Stimulated activated CD8-positive, alpha-beta memory T cell treated with anti-CD3 and anti-CD28 coated beads, Interleukin-7, amount 100 ng/mL, for 48 hours (primary cell): ENCODE measurements around the gene ACVR2B.

Experiments used
- DNase-seq, 2 donors: peaks; one replicate each; pipeline ENCODE4 v3.0.0-alpha.2; 2020; ENCODE audit warnings: low read depth in 1 of 2; ENCODE audit errors: extremely low read depth in 1 of 2

Gene ACVR2B

DNA sequence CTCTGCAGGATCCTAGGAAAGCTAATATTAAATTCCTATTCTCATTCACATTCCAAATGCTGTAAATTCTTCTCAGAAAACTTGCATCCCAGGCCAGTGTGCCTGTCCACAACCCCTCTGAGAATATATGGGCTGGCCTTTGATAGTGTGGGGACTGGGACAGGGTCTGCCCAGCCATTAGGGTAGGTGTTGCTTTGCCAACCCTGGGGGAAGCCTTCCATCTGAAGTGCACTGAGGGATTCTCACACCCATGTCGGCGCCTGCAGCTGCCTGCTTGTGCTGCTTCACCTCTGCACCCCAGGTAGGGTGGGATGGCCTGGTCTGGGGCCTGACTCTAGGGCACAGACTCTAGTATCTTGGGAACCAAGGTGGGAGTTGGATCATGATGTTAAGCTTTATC lies 27.2 kb downstream of the ACVR2B start:
- no peak for DNase-seq

DNA sequence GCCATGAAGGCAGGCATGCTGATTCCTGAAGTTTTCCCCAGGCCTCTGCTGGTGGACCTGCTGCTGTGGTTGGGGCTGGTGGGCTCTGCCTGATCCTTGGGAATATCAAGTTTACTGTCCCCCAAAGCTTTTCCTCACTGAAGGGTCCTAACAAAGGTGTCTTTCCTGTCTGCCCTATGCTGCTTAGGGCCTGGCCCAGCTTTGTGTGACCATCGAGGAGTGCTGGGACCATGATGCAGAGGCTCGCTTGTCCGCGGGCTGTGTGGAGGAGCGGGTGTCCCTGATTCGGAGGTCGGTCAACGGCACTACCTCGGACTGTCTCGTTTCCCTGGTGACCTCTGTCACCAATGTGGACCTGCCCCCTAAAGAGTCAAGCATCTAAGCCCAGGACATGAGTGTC lies 29.3 kb downstream of the ACVR2B start:
- no peak for DNase-seq

DNA sequence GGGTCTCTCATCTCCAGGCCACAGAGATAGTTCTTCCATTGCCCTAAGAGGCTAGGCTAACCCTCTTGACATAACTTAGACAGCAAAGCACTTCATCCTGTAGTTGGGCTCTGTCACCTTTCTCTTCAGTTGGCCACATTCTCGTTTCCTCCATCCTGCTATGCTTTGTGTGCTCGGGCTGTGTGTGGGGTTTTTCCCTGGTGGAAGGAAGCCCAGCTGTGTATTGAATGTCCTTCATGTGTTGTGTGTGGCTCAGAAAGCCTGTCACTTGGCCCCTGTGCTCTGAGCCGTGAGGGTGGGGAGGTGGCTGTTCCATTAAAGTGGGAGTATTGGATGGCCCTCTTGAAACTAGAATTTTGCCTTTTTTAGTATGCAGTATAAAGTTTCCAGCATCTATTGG lies 33.6 kb downstream of the ACVR2B start:
- DNase-seq: no peak

DNA sequence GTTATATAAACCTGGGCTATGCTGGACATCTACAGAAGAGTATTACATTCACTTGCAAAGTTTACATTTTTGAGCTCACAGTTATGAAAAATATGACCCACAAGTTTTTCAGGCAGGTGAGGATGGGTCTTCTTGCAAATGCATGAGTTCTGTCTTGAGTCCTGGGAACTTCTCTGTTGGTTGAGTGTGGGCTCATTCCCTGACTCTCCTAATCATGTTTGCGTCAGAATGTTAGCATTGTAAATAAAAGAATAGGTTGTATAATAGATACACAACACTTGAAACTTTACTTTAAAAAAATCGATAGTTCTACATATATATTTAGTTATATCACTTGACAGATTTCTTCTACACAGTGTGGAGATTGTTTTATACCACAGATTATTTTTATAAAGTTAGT lies 35.3 kb downstream of the ACVR2B start:
- DNase-seq: no peak

DNA sequence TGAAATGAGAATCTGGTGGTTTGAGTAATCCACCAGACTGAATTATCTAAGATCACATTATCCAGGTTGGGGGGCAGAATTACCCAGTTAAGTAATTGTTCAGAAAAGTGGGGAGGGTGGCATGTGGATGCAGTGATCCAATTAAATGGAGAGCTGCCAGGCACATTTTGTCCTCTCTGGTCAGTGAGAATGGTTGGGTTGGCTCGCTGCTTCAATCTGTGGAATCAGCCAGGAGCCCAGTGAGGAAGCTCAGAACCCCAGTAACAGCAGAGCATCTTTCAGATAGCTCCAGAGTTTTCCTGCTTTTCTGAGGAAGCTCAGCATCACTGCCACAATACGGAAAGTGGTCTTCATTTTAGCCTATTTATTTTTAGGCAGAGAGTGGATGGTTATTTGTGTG lies 36.1 kb downstream of the ACVR2B start:
- no peak for DNase-seq

DNA sequence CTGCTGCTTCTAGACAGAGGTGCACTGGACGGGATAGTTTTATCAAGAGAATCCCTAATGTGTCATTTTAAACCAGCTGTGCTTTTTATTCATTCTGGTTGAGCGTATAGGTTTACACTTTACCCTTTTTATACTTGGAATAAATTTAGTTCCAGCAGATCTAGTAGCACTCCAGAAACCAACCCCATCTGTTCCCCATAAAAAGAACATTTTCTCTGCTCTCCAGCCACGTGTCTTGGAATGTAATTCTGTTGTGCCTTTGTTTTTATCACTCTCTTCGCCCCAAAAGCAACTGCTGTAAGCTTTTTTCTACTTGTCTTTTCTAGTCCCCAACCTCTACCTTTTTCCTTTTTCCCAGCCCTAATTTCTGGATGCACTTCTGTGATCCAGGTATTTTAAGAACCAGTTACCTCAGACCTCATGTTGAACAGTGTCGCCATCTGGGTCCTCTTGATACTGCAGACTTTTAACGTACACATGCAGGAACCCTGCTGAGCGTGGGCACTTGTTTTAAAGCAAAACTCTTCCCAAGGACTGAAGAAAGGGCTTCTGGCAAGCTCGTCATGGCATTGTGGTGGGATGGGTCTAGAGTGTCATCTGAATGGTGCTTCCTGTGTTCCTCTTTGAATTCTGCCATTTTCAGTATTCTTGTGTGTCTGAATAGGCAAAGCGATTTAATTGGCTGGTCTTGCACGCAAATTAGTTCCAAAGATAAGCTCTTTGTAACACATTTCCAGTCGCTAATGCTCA lies 36.8 kb downstream of the ACVR2B start:
- DNase-seq: no peak

DNA sequence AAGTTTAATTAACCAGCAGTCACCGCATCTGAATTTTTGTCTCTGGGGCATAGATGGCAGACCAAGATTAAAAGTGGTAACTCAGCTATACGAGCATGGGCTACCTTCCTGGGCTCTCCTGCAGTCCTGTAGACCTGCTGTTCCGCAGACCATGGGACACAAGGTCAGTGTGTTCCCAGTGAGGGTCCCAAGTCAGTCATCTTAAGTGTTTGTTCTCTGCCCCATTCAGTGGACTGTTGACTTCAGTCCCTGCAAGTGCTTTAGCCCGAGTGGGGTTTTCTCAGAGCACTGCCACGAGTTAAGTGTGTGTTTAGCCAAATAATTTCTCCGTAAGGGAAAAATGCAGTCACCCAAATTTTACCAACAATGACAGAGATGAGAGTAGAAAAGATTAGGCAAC lies 37.5 kb downstream of the ACVR2B start:
- DNase-seq: no peak

DNA sequence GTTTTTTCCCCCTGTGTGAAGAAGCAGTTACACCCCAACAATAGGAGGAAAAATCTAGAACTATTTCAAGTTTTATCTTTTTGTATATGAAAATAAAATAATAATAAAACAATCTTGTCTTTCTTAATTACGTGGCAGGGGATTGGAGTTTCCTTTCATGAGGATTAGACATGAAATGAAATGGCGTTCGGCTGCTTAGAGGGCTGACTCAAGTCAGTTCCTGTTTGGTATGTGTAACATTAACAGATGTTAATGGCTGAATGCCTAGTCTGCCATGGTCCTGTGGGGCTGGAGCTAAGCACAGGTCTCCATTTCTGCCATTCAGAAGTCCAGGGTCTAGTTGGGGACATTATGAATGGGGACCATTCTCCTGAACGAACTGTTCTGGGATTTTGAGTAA lies 39.3 kb downstream of the ACVR2B start:
- no peak for DNase-seq

DNA sequence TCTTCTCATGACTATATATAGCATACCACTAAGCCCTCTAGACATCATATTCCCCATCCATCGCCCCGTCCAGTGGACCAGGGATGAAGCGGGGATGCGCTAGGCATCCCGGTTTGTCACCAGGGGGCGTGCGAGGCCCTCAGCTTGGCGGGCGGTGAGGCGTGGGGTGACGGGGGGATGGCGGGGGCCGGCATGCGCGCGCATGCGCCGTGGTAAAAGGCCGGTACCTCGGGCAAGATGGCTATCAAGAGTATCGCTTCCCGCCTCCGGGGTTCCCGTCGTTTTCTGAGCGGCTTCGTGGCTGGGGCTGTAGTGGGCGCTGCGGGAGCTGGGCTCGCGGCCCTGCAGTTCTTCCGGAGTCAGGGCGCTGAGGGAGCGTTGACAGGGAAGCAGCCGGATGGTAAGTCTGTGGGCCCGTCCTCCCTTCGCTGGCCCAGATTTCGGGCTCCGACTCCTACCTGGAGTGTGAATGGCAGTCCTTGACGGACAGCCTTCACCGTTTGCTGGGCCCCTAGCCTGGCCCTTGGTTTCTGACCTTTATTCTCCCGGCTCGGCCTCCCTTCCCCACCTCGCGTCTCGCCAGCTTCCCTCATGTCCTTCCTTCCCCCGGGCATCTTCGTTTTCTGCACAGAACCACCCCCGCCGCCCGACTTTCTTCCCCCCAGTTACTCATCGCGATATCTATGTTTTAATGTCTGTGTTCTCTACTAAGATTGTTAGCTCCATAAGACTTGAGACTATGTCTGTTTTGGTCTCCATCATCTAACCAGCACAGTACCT lies 42.6 kb downstream of the ACVR2B start, which contains the start of gene EXOG:
Gene EXOG, plus strand, starts transcription at position 210 of the 780 bp plus-strand sequence. Its CDS starts 28 bp downstream, at position 238.
- DNase-seq: peak; percentile 87 to 92

DNA sequence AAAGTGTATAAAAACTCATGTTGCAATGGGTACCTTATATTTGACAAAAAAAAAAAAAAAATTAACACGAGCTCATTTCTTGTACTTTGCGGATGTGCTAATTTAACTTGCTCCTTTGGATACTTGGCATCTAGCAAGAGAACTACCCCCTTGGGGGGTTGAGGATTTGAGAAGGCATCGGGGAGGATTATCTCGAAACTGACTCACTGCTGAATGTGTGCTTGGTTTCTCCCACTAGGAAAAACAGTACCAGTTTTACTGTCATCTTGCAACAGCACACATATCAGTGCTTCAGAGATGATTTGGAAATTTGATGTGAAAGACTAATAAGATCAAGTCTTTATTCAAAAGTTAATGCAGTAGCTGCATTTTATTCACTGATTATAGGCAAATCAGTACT lies 43.3 kb downstream of the ACVR2B start:
- no peak for DNase-seq

DNA sequence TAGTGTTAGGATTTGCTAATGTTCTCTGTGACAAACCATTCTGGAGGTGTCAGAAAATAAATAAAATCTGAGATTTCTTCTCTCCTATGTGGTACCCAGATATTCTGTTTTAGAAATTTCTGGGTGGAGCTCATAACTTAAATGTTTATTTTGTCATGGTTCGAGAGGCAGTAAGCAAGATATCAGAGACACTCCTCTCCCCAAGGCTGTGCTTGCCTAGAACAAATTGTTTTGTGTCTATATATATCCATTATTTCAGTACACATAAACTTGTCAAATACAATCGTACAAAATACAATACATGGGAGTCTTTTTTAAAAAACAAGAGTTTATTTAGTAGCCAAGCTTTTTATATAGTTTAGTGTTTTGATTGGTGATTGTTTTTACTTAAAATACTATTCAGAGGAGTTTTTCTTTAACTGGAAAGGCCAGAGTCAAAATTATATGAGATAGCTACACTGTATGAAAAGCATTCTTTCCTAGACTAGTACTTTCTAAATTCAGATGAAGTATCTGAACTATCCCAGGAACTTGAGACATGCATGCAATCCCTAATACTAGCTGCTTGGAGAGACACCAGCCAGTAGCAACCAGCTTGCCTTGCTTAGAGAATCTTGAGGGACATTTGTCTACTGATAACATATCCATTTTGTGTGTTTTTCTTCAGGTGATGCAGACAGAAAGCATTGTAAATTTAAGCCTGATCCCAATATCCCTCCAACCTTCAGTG lies 47.2 kb downstream of the ACVR2B start:
- DNase-seq: no peak

DNA sequence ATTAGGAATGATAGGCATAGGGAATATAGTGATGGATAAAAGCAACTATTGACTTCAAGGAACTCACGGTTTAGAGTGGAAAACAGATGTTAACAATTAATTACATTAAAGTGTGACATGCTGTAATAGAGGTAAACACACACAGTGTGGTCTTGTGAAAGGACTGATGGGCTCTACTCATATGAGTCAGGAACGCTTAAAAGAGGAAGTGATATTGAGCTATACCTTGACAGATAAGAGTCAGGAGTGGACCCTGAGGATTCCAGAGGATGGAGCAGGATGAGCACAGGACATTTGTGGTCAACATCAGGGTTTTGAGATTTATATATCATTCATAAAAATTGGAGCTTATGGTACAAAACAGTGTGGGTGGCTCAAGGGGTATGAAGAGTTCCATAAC lies 53.4 kb downstream of the ACVR2B start:
- no peak for DNase-seq

DNA sequence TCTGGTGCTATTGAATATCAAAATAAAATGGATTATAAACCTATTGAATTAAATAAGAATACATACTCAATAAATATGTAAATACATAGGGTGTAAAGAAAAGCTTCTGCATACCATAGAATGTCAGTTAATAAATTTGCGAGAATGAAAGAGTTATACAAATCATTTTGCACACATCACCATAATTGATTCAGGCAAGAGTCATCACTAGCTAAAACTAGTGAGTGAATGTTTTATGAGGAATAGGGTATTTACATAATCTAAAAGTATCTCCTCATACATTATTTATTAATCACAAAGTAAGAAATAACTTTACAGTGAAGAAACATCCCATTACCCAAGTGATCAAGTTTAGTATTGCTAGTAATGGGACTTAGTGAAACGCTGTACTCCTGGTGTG lies 56.0 kb downstream of the ACVR2B start:
- no peak for DNase-seq

DNA sequence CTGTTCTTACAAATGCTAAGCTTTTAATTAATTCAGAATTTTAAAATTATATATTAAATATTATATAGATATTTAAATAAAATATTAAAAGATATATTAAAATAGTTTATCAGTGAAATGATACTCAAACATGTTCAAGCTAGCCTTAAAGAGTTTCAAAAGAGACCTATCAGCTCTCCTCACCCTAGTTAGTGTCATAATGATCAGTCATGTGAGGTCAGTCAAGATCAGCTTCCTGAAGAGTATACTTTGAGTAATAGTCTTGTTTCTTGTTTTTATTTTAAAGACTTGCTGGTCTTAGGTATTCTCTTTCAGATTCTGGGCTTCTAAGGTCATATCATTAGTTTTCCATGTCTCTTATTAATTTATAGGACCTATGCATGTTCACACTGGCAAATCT lies 56.9 kb downstream of the ACVR2B start:
- no peak for DNase-seq

DNA sequence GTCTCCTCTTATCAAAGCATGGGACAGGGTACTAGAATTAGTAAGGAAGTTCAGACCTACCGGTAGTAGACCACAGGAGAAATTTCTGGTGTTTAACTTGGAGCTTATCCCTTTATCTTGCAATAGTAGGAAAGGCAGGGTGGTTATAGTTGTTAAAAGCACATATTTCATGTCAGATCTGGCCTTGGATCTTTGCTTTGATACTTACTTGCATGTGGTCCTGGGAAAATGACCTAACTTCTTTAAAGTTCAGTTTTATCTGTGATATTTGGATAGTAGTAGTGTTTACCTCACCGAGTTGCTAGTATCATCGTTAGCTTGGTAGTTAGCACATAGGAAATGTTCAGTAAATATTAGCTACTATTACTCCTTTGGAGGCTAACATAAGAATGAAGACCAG lies 57.9 kb downstream of the ACVR2B start:
- DNase-seq: no peak

DNA sequence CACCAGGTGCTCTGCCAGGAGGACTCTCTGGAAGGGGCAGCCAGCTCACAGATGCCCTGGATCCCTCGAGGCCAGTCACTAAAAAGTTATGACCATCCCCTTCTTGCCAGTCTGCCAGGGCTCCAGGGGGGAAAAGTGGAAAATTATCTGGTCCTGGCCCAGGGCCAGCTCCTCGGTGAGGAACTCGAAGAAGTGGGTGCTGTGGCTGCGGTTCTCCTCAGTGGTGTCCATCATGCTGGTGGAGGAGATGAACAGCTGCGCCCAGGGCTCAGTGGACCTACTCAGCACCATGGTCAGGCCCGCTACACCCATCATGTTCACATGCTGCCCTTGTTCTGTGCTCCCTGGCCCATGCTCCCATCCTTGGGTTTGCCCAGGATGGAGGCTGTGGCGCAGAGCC lies 61.7 kb downstream of the ACVR2B start:
- no peak for DNase-seq

DNA sequence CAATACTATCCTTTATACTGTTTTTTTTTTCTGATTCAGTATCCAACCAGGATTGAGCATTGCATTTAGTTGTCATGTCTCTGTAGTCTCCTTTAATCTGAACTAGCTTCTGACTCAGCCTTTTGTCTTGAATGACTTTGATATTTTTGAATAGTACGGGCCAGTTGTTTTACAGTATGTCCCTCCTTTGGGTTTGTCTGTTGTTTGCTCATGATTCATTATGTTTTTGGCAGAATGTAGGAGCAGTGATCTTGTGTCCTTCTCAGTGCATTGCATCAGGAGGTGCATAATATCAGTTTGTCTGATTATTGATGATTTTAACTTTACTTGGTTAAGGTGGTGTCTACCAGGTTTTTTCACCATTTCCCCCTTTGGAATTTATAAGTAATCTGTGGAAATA lies 63.0 kb downstream of the ACVR2B start:
- DNase-seq: no peak

DNA sequence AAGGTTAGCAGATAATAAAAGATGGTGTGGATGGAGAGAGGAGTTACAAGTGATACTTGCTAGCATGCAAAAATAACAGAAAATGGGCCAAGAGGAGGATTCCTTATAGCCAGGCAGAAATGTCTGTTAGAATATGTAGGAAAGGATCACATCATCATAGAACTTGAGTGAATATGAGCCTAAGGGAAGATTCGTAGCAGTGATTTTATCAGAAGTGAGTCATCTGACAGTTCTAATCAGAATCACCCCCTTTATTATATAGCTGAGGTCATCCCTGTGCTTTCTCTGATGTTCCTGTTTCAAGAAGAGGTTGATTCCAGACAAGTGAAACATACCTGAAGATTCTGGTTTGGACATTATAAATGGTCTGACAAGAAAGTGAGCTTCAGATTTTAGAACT lies 65.3 kb downstream of the ACVR2B start:
- DNase-seq: no peak

DNA sequence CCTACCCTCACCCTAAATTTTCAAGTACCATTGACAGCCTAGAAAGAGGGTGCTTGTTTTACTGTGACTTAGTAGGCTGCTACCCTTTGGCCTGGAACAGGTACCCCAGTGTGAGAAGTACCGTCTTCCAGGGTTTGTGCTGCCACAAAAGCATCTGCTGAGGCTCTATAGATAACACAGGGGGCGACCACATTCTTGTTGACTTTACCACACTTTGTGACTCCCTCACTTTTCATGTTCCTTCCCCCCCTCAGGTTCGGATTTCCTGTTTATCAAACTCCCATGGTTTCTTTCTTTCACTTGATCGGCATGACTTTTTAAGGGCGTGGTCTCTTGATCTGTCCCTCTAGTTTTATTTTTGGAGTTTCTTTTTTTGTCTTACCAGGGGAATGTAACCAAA lies 66.0 kb downstream of the ACVR2B start:
- DNase-seq: no peak

DNA sequence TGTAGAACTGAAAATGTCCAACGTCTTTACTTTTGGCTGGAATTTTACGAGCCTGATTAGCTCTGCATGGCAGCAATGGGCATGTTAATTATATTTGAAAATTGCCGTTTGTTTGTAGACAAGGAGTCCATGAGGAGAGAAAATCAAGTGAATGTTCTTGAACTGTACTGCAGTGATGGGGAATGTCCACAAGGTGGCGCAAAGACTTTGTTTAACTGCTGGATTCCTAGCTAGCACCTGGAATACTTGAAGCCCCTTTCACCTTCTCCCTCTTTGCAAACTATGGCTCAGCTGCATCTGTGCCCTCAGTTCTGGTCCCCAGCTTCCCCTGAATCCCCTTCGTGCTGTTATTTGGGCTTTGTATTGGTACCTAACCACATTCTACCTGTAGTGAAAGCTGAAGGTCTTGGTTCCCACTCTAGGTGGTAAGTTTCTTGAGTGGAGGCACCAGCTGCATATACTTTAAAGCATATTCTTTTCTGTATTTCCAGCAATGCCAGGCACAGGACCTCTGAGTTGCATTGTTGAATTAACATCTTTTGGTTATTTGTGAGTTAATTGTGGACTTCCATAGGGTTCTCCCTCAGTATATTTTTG lies 67.8 kb downstream of the ACVR2B start:
- peak in 1 of 2 donors; percentile 27 for DNase-seq

DNA sequence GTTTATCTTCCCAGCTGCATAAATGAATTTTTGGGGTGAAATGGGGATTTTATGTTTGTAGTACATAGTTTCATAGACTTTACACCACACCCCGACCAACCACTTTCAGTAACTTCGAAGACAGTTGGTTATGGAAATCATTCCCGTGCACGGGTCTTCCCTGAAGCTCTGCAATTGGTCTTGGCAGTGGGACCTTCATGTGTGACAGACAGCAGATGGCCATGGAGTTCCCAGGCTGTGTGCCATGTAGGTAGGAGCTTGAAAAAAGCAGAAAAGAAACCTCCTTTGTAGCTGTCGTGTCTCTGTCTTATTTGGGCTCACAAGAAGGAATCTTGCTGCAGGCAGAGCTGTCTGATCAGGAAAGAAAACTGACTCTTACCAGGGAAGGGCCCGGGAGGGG lies 68.3 kb downstream of the ACVR2B start:
- no peak for DNase-seq
